COLO829 (cell line): Measurements from ENCODE around the gene ZYX.
A peak's percentile ranks its signal among the peaks of the same experiment; 100 is the strongest.

Experiments
- DNase-seq: peaks from one replicate; pipeline ENCODE4 v3.0.0; 2012; ENCODE audit warnings: low spot score

Gene ZYX

GRCh38 chr7:143380646-143381426 is at the start of gene ZYX:
Gene ZYX (plus strand): TSS chr7:143381345. CDS start chr7:143381572, 227 bp downstream.
- DNase-seq, result peak; percentile 98

- DNase-seq, result no peak
These were observed 46.9 kb upstream of the ZYX start for GRCh38 chr7:143334244-143334643.

- no peak for DNase-seq
These were observed 43.9 kb upstream of the ZYX start for GRCh38 chr7:143337216-143337615.

- DNase-seq, result no peak
These were observed 39.3 kb upstream of the ZYX start for GRCh38 chr7:143341842-143342241.

GRCh38 chr7:143343596-143343995 is 37.5 kb upstream of the ZYX start:
- DNase-seq, result no peak

- no peak for DNase-seq
These were observed 35.7 kb upstream of the ZYX start for GRCh38 chr7:143345428-143345900.

- DNase-seq, result no peak
These were observed 35.1 kb upstream of the ZYX start for GRCh38 chr7:143346018-143346417.

- DNase-seq, result no peak
These were observed 33.2 kb upstream of the ZYX start for GRCh38 chr7:143347950-143348349.

GRCh38 chr7:143351060-143351459 is 30.1 kb upstream of the ZYX start:
- DNase-seq, result no peak

- DNase-seq, result no peak
These were observed 29.6 kb upstream of the ZYX start for GRCh38 chr7:143351574-143351973.

- DNase-seq, result no peak
These were observed 28.6 kb upstream of the ZYX start for GRCh38 chr7:143352531-143353002.

- no peak for DNase-seq
These were observed 26.8 kb upstream of the ZYX start for GRCh38 chr7:143354376-143354775.

- DNase-seq, result no peak
These were observed 26.2 kb upstream of the ZYX start for GRCh38 chr7:143354965-143355364.

- no peak for DNase-seq
These were observed 25.4 kb upstream of the ZYX start for GRCh38 chr7:143355450-143356385.

- no peak for DNase-seq
These were observed 24.6 kb upstream of the ZYX start for GRCh38 chr7:143356414-143357050.

- DNase-seq, result no peak
These were observed 22.5 kb upstream of the ZYX start for GRCh38 chr7:143358626-143359025.

GRCh38 chr7:143359771-143360353 is 21.3 kb upstream of the ZYX start:
- no peak for DNase-seq

GRCh38 chr7:143360788-143361551 is 20.2 kb upstream of the ZYX start:
- no peak for DNase-seq

GRCh38 chr7:143361552-143362130 is 19.5 kb upstream of the ZYX start:
- no peak for DNase-seq

- no peak for DNase-seq
These were observed 18.8 kb upstream of the ZYX start, which contains the start of gene FAM131B for GRCh38 chr7:143362131-143363015. Gene FAM131B (minus strand): TSS chr7:143362713. CDS start chr7:143362603, 110 bp downstream.
